ENCODE results near the gene NOTO.
"Not testable (repeated sequence)": the region's sequence is repeated elsewhere in the genome, so short reads cannot be mapped to it uniquely, and the experiment has no call there.

NOTO gene

DNA sequence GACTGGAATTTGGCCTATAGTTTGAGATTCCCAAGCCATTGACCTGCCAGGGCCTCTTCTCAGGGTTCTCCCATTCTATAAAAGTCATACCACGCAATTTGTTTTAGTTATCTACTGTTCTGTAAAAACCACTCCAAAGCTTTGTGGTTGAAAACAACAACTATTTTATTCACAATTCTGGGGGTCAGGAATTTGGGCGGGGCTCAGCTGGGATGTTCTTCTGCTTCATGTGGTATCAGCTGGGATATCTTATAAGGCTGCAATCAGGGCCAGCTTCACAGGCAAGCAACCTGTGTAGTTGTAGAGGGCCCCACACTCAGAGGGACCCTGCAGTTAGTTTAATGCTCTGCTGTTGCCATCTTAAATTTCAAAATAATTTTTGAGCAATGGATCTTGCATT is 16.4 kb upstream of the NOTO start:
- H3K27ac ChIP-seq, result no peak overlapping the region
- TF ChIP-seq, protein P1, sequence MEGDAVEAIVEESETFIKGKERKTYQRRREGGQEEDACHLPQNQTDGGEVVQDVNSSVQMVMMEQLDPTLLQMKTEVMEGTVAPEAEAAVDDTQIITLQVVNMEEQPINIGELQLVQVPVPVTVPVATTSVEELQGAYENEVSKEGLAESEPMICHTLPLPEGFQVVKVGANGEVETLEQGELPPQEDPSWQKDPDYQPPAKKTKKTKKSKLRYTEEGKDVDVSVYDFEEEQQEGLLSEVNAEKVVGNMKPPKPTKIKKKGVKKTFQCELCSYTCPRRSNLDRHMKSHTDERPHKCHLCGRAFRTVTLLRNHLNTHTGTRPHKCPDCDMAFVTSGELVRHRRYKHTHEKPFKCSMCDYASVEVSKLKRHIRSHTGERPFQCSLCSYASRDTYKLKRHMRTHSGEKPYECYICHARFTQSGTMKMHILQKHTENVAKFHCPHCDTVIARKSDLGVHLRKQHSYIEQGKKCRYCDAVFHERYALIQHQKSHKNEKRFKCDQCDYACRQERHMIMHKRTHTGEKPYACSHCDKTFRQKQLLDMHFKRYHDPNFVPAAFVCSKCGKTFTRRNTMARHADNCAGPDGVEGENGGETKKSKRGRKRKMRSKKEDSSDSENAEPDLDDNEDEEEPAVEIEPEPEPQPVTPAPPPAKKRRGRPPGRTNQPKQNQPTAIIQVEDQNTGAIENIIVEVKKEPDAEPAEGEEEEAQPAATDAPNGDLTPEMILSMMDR (IDR thresholded peaks at IDR 0.05), result no peak
- H3K27me3 ChIP-seq (ENCODE audit: control insufficient read depth, insufficient read depth, low read length), result no peaks in the 10 kb centered on the region
- no peaks in the 10 kb centered on the region for H3K4me1 ChIP-seq
- H2AFZ ChIP-seq, result no peak overlapping the region
- no peaks in the 10 kb centered on the region for H3K79me2 ChIP-seq
- H3K4me3 ChIP-seq (ENCODE audit: low read depth, low read length), result no peak overlapping the region
- no peak overlapping the region for H3K4me2 ChIP-seq (ENCODE audit: low read length)
- H3K36me3 ChIP-seq (ENCODE audit: control insufficient read depth, insufficient read depth, low read length), result no peaks in the 10 kb centered on the region
- H3K9me3 ChIP-seq (ENCODE audit: control insufficient read depth, low read length), result no peaks in the 10 kb centered on the region
- H3K9ac ChIP-seq, result no peak overlapping the region

DNA sequence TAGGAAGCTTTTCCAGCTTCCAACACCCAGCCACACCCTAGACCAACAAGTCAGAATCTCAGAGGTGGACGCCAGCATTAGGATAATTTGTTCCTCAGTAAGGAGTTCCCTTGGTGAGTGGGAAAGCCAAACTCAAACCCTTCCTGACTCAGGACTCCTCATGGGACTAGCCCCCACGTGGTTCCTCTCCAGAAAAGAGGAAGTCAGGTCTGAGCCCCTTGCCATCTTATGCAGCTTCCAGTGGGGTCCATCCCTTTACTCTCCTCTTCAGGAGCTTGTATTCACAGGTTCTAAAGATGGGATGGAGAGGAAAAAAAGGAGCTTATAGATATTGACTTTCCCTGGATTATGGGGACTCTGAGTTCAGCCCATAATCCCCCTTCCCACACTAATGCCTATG is 14.8 kb upstream of the NOTO start:
- Histone ChIP-seq H3K9me3 (ENCODE audit: control insufficient read depth, low read length) (no peaks in the 10 kb centered on the region), H3K4me3 (ENCODE audit: low read depth, low read length) (no peak overlapping the region), H3K9ac (no peak overlapping the region), H3K4me2 (ENCODE audit: low read length) (no peak overlapping the region), H3K79me2 (no peaks in the 10 kb centered on the region), H2AFZ (no peak overlapping the region), H3K27me3 (ENCODE audit: control insufficient read depth, insufficient read depth, low read length) (no peaks in the 10 kb centered on the region), H3K4me1 (no peaks in the 10 kb centered on the region), H3K27ac (no peak overlapping the region), H3K36me3 (ENCODE audit: control insufficient read depth, insufficient read depth, low read length) (no peaks in the 10 kb centered on the region)
- TF ChIP-seq, protein P1 (IDR thresholded peaks at IDR 0.05), result no peak

DNA sequence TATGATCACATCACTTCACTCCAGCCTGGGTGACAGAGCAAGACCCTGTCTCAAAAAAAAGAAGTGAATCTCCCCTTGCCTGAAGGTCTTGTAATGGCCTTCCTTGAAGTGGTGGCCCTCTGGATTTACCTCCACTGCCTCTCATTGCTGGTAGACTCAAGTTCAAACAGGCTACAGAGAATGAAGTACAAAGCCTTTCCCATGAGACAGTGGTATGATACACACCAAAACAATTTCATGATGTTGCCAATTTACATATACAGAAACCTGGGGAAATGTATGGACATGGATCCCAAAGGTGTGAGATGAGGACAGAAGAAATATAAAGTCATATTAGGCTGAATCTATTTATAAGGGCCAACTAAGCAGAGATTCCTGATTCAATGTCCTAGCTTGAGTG is 4.8 kb upstream of the NOTO start:
- H3K36me3 ChIP-seq (ENCODE audit: control insufficient read depth, insufficient read depth, low read length), result no peaks in the 10 kb centered on the region
- H3K4me1 ChIP-seq, result no peaks in the 10 kb centered on the region
- H2AFZ ChIP-seq, result no peak overlapping the region
- H3K79me2 ChIP-seq, result no peaks in the 10 kb centered on the region
- H3K27me3 ChIP-seq (ENCODE audit: control insufficient read depth, insufficient read depth, low read length), result no peaks in the 10 kb centered on the region
- no peak overlapping the region for H3K4me2 ChIP-seq (ENCODE audit: low read length)
- no peak overlapping the region for H3K27ac ChIP-seq
- no peak overlapping the region for H3K4me3 ChIP-seq (ENCODE audit: low read depth, low read length)
- no peaks in the 10 kb centered on the region for H3K9me3 ChIP-seq (ENCODE audit: control insufficient read depth, low read length)
- TF ChIP-seq, protein P1 (IDR thresholded peaks at IDR 0.05), result no peak
- H3K9ac ChIP-seq, result no peak overlapping the region

DNA sequence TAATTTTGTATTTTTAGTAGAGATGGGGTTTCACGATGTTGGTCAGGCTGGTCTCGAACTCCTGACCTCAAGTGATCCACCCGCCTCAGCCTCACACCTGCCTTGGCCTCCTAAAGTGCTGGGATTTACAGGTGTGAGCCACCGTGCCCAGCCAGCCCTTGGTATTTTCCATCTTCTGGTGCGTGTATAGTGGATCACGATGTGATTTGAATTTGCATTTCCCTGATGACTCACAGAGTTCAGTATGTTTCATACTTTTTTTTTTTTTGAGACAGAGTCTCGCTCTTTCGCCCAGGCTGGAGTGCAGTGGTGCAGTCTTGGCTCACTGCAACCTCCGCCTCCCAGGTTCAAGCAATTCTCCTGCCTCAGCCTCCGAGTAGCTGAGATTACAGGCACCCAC is 2.1 kb upstream of the NOTO start:
- H3K79me2 ChIP-seq; H3K27ac ChIP-seq; H3K36me3 ChIP-seq (ENCODE audit: control insufficient read depth, insufficient read depth, low read length); H2AFZ ChIP-seq; H3K9me3 ChIP-seq (ENCODE audit: control insufficient read depth, low read length); H3K4me1 ChIP-seq; H3K27me3 ChIP-seq (ENCODE audit: control insufficient read depth, insufficient read depth, low read length); H3K4me2 ChIP-seq (ENCODE audit: low read length); H3K9ac ChIP-seq; H3K4me3 ChIP-seq (ENCODE audit: low read depth, low read length): not testable (repeated sequence)

DNA sequence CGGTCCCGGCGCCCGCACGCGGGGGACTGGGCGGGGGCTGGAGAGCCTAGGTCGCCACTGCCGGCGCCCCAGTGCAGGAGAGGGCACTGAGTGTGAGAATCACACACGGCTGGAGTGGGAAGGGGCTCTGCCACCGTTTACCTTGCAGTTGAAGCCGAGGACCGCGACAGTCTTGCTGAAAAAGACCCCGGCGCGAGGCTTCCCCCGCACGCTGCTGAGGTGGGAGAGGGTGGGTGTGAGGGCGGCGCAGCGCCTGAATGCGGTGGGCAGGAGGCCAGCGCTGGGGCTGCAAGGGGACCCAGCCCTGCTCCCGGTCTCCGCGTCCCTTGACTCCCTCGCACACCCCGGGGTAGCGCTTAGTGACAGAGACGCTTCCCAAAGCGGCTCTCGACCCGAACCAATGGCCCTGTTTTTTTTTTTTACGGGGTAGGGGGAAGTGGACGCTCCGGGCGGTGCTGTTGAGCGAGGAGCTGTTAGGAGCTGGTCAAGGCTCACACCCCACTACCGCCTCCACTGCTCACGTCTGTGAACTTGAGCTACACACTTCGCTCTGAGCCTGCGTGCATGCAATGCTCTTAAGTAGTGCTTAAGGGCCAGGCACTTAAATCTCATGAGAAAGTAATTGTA is 794 bp downstream of the NOTO start:
- Histone ChIP-seq H3K4me3 (ENCODE audit: low read depth, low read length) (peak overlapping the region; percentile 37), H3K27me3 (ENCODE audit: control insufficient read depth, insufficient read depth, low read length) (peaks cover 8% of the 10 kb centered on the region), H3K4me1 (no peaks in the 10 kb centered on the region), H3K9me3 (ENCODE audit: control insufficient read depth, low read length) (no peaks in the 10 kb centered on the region), H2AFZ (peak overlapping the region; percentile 73), H3K9ac (no peak overlapping the region), H3K79me2 (no peaks in the 10 kb centered on the region), H3K27ac (no peak overlapping the region), H3K36me3 (ENCODE audit: control insufficient read depth, insufficient read depth, low read length) (no peaks in the 10 kb centered on the region), H3K4me2 (ENCODE audit: low read length) (peak overlapping the region; percentile 67)
- TF ChIP-seq, protein P1 (IDR thresholded peaks at IDR 0.05), result no peak
